ENCODE data around the gene NCAPD3.
"Not testable (repeated sequence)": the region's sequence is repeated elsewhere in the genome, so short reads cannot be mapped to it uniquely, and the experiment has no call there.

The NCAPD3 gene

DNA sequence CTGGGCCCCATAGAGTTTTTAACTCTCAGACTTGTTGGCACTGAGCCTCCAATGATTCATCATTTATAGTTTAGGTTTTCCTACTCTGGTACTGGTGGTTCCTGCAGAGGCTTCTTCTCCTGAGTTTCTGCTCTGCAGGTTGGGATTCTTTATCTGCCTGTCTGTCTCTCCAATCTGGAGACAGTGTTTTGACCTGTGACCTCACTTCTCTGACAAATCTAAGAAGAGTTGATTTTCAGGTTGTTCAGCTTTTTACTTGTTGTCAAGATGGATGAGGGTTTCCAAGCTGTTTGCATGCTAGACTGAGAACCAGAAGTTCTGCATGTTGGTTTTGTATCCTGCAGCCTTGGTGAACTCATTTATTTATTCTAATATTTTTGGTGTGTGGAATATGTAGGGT, 91.0 kb downstream of the NCAPD3 start:
- DNase-seq (ENCODE audit: low read depth in 2 of 2): no peak

DNA sequence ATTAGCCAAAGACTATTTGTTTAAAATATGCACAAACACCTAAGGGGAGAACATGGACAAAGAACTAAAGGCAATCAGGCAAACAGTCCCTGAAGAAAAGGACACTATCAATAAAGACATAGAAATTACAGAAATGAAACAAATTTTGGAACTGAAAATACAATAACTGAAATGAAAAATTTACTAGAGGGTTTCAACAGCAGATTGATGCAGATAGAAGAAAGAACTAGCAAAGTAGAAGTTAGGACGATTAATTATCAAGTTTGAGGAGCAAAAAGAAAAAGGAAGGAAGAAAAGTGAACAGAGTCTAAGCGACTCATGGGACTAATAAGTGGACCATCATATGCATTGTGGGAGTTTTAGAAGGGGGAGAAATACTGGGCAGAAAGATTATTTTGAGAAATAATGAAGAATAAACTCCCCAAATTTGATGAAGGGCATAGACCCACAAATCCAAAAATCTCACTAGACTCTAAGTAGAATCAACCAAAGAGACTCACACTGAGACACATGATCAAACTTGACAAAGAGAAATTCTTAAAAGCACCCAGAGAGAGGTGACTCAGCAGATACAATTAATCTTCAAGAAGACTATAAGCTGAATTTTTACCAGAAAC, 92.0 kb downstream of the NCAPD3 start:
- DNase-seq (ENCODE audit: low read depth in 2 of 2): no peak

DNA sequence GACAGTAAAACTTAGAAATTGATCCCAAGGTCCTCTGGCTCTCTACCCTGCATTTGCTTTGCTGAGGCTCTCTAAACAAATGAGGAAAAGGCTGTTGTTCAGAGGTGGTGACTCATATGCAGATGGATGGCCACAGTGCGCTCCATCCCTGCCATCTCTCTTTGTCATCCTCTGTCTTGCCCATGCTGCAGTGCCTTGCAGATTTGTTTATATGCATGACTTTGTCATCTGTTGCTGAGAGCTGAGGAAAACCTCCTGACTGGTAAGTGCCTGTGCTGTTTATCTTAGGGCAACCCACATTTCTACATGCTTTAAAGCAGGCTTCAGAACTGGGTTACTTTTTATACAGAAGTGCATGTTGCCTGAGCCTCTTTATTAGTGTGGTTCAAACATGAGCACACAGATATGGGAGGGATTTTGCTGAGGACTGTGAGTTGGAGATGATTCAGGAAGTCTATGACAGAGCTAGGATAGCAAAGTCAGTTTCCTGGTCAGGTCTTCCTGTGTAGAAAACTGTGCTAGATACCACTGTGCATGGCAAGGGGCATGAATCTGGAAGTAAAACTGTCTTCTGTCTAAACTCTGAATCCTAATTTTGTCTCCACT, 97.4 kb downstream of the NCAPD3 start:
- DNase-seq (ENCODE audit: low read depth in 2 of 2): no peak

GRCh38 chr11:134125507-134125906, 98.3 kb downstream of the NCAPD3 start:
- DNase-seq (ENCODE audit: low read depth in 2 of 2): no peak

DNA sequence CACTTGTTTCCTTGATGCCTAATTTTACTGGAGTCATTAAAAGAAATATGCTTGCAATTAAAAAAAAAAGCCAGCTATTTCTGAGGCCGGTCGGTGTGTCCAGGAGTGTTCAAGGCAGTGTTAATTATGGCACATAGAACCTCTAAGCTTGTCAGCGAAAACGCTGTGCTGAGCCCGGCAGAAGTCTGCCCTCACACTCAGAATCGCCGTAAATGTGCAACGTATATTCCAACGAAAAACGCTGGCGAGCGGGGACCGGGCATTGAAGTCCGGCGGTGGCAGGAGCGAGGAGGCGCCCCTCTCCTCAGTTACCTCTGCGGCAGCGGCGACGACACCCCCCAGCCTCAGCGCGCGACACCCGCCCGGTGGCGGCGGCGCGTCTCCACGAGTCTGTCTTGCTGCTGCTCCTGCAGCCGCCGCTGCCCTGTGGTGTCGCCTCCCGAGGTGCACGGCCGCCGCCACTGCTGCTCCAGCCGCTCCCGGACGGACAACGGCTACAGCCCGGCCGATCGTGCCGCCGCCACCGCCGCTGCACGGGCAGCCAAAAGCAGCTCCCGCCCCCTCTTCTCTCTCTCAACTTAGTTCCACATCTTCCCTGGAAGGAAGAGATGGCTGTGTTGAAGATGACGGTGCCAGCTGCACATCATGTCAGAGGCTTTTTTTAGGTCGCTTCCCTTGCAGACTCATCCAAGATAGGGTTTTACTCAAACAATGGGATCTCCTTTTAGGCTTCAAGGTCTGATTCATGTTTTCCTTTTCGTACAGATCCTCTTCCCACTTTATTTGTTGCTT, 98.9 kb downstream of the NCAPD3 start:
- peak in 1 of 2 donors; percentile 6 for DNase-seq (ENCODE audit: low read depth in 2 of 2)

GRCh38 chr11:134120921-134121526, 102.7 kb downstream of the NCAPD3 start:
- DNase-seq (ENCODE audit: low read depth in 2 of 2): no peak

- DNase-seq (ENCODE audit: low read depth in 2 of 2): no peak
These were observed 103.5 kb downstream of the NCAPD3 start for GRCh38 chr11:134120143-134120850.

DNA sequence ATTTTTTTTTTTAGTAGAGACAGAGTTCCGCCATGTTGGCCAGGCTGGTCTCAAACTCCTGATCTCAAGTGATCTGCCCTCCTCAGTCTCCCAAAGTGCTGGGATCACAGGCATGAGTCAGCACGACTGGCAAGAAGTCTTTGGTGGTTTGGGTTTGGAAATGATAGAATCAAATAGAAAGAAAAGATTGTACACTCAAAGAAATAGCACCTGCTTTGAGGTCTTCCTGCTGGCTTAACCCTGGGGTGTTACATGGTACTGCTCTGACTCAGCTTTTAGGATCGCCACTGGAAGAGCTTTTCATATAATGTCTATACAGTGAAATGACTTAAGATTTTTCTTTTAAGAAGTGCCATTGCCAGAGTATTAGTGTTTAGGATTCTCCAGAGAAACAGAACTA, 104.7 kb downstream of the NCAPD3 start:
- no peak for DNase-seq (ENCODE audit: low read depth in 2 of 2)

DNA sequence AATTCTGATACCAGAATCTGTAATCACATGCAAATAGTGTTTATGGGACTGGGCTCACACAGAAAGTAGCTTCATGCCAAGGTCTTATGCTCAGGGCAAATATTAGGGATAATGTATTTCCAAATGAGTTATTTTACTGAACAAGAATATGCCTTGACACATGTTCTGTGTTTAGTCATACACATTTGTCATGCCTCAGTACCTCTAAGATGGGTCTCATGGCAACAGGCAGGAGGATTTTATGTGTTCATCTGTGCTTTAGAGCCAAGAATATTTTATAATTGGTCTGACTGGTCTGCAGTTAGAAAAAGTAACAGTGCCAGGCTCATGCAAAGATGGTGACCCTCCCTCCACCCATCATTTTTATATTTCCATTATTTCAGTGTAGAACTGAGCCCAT, 105.8 kb downstream of the NCAPD3 start:
- no peak for DNase-seq (ENCODE audit: low read depth in 2 of 2)

- DNase-seq (ENCODE audit: low read depth in 2 of 2): no peak
These were observed 107.6 kb downstream of the NCAPD3 start for GRCh38 chr11:134116210-134116609.

GRCh38 chr11:134113787-134114186, 110.0 kb downstream of the NCAPD3 start:
- DNase-seq (ENCODE audit: low read depth in 2 of 2): not testable (repeated sequence)

DNA sequence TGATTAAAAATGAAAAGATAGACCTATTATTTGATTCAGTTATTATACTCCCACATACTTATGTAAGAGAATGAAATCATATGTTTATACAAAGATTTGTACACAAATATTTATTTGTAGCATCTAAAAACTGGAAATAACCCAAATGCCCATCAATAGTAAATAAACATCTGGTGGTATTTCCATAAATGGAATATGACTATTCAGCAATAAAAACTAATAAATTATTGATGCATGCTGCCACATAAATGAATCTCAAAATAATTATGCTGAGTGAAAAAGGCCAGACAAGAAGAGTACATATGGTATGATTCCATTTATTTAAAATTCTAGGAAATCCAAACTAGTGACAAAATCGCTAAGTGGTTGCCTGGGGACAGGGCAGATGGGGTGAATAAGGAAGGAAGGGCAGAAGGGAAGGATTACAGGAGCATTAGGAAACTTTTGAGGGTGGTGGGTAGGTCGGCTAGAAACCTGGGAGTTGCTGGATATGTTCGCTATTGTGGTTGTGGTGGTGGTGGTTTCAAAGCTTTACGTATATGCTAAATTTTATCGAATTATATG, 113.4 kb downstream of the NCAPD3 start:
- DNase-seq (ENCODE audit: low read depth in 2 of 2): no peak

Data from stimulated activated CD4-positive, alpha-beta T cell treated with anti-CD3 and anti-CD28 coated beads, Interleukin-1b, Interleukin-23, amount 100 ng/mL, for 4 hours (primary cell).